Keratinocyte (primary cell): Measurements from ENCODE around the gene FGF2. TPM values are rescaled to one million over a fixed set of nuclear protein-coding genes. Genes with fewer than 3 reads are reported as not detected.

Source experiments
- DNase-seq: peaks from one replicate; pipeline ENCODE4 v3.0.0-alpha.2; 2011; ENCODE audit warnings: low read depth, missing footprints, low spot score
- FAIRE-seq: peaks from 2 replicates; lab custom pipeline; 2011; peaks lifted over from hg19 to GRCh38; lab: Jason Lieb, UNC
- H2AFZ ChIP-seq: 2 replicates; pipeline ENCODE4 v1.6.0; 2012; ENCODE audit warnings: low read length, control low read depth, inconsistent platforms; ENCODE audit not compliant: control insufficient read depth
- H3K27ac ChIP-seq: 2 replicates; pipeline ENCODE4 v1.5.1; 2011; ENCODE audit warnings: low read length; ENCODE audit not compliant: control insufficient read depth, insufficient read depth
- H3K27me3 ChIP-seq: 3 replicates; pipeline ENCODE4 v1.6.0; 2011; ENCODE audit warnings: low read length; ENCODE audit not compliant: control insufficient read depth, insufficient read depth; ENCODE audit errors: extremely low read depth
- H3K36me3 ChIP-seq, 2 experiments: 2 replicates in 1 of 2; 3 replicates in 1 of 2; pipeline ENCODE4 v1.5.1; 2011; ENCODE audit warnings: low read length in 2 of 2, mild to moderate bottlenecking in 1 of 2; ENCODE audit not compliant: control insufficient read depth in 2 of 2, insufficient read depth in 2 of 2; ENCODE audit errors: extremely low read depth in 1 of 2
- H3K4me1 ChIP-seq: 3 replicates; pipeline ENCODE4 v1.5.1; 2011; ENCODE audit warnings: low read length; ENCODE audit not compliant: control insufficient read depth, insufficient read depth; ENCODE audit errors: extremely low read depth
- H3K4me2 ChIP-seq: 3 replicates; pipeline ENCODE4 v1.6.0; 2011; ENCODE audit warnings: low read depth, low read length; ENCODE audit not compliant: control insufficient read depth, insufficient read depth; ENCODE audit errors: extremely low read depth
- H3K4me3 ChIP-seq, 3 experiments: fragments of 200-600 bp in 1 of 3; sonication (generic) in 1 of 3; 2 replicates in 2 of 3; 3 replicates in 1 of 3; pipeline ENCODE4 v1.5.1; 2011 to 2016; ENCODE audit warnings: low read length in 3 of 3, mild to moderate bottlenecking in 3 of 3, control low read depth in 2 of 3, inconsistent platforms in 1 of 3, low read depth in 1 of 3, mixed read lengths in 1 of 3, mixed run types in 1 of 3, moderate library complexity in 1 of 3; ENCODE audit not compliant: control insufficient read depth in 2 of 3, insufficient read depth in 2 of 3; ENCODE audit errors: extremely low read depth in 1 of 3
- H3K79me2 ChIP-seq: 2 replicates; pipeline ENCODE4 v1.6.0; 2012; ENCODE audit warnings: low read length; ENCODE audit not compliant: control insufficient read depth, insufficient read depth
- H3K9ac ChIP-seq: 3 replicates; pipeline ENCODE4 v1.6.0; 2011; ENCODE audit warnings: low read length; ENCODE audit not compliant: control insufficient read depth, insufficient read depth; ENCODE audit errors: extremely low read depth
- H3K9me1 ChIP-seq: 3 replicates; pipeline ENCODE4 v1.6.0; 2011; ENCODE audit warnings: low read length; ENCODE audit not compliant: control insufficient read depth, insufficient read depth; ENCODE audit errors: extremely low read depth
- H3K9me3 ChIP-seq: 2 replicates; pipeline ENCODE4 v1.5.1; 2012; ENCODE audit warnings: low read depth, low read length; ENCODE audit not compliant: control insufficient read depth
- H4K20me1 ChIP-seq: 3 replicates; pipeline ENCODE4 v1.6.0; 2011; ENCODE audit warnings: low read length; ENCODE audit not compliant: control insufficient read depth, insufficient read depth; ENCODE audit errors: extremely low read depth
- CTCF ChIP-seq, 3 experiments: IDR thresholded peaks in 1 of 3; conservative IDR thresholded peaks in 1 of 3; optimal IDR thresholded peaks in 1 of 3; 2 replicates in 2 of 3; 3 replicates in 1 of 3; pipeline versions ENCODE3 to v1.5.1; 2011; ENCODE audit warnings: low read length in 3 of 3, mild to moderate bottlenecking in 3 of 3, moderate library complexity in 2 of 3, control low read depth in 1 of 3, inconsistent platforms in 1 of 3; ENCODE audit not compliant: insufficient read depth in 2 of 3; ENCODE audit errors: extremely low read depth in 1 of 3
- EZH2 ChIP-seq: IDR thresholded peaks from one replicate; pipeline ENCODE4 v1.6.1; 2012; ENCODE audit warnings: inconsistent platforms, mild to moderate bottlenecking, low read length, moderate library complexity
- dilution Hi-C: fragments of 300-500 bp; cut with MboI; formaldehyde crosslinking; loops from one replicate; pipeline ENCODE4 v1.7.0; 2020; ENCODE audit warnings: low sequenced_read_pairs; ENCODE audit not compliant: extremely low pct_ligation_motif_present
- polyA plus RNA-seq, 5 experiments: library from polyadenylated mRNA; depleted of rRNA in 3 of 5; stranded (reverse) in 3 of 5; stranded (forward) in 1 of 5; unstranded in 1 of 5; fragments of >200 nt; gene quantifications; 1 replicate in 1 of 5; 2 replicates in 3 of 5; 3 replicates in 1 of 5; pipeline versions ENCODE4 v1.2.1 to v1.2.3, GENCODE V29; 2011 to 2012; ENCODE audit warnings: missing spikeins in 2 of 5, low read depth in 1 of 5, low replicate concordance in 1 of 5

Gene FGF2
- polyA plus RNA-seq, 1 donor (not counting 4 experiments of a cell fraction or from before 2014, with no cell fraction given): 1.7 TPM

- H2AFZ ChIP-seq: no peak overlapping the region
- dilution Hi-C loops: no loop called here
- no peaks in the 10 kb centered on the region for H3K36me3 ChIP-seq
- no peaks in the 10 kb centered on the region for H4K20me1 ChIP-seq
- no peak overlapping the region for H3K27ac ChIP-seq
- FAIRE-seq (no peak), DNase-seq (no peak)
- no peak overlapping the region for H3K4me3 ChIP-seq
- no peaks in the 10 kb centered on the region for H3K27me3 ChIP-seq
- H3K9me3 ChIP-seq: no peaks in the 10 kb centered on the region
- no peaks in the 10 kb centered on the region for H3K79me2 ChIP-seq
- no peak overlapping the region for H3K4me2 ChIP-seq
- no peak overlapping the region for H3K9ac ChIP-seq
- TF ChIP-seq CTCF (optimal IDR thresholded peaks at IDR 0.05 in 1 of 3, IDR thresholded peaks at IDR 0.05 in 1 of 3, conservative IDR thresholded peaks at IDR 0.05 in 1 of 3; ENCODE audit: extremely low read depth in 1 of 3, insufficient read depth in 2 of 3, low read length in 3 of 3): no peak
- no peak for TF ChIP-seq EZH2
- H3K9me1 ChIP-seq: no peaks in the 10 kb centered on the region
- peaks cover 24% of the 10 kb centered on the region for H3K4me1 ChIP-seq
These were observed 68.2 kb downstream of the FGF2 start for GRCh38 chr4:122894827-122895226.

- Histone ChIP-seq H3K4me2 (no peak overlapping the region), H3K27ac (no peak overlapping the region), H2AFZ (no peak overlapping the region), H3K27me3 (no peaks in the 10 kb centered on the region), H3K9ac (no peak overlapping the region), H3K36me3 (no peaks in the 10 kb centered on the region), H3K4me1 (peaks cover 18% of the 10 kb centered on the region), H3K9me3 (no peaks in the 10 kb centered on the region), H3K9me1 (no peaks in the 10 kb centered on the region), H4K20me1 (no peaks in the 10 kb centered on the region), H3K4me3 (no peak overlapping the region), H3K79me2 (no peaks in the 10 kb centered on the region)
- FAIRE-seq (no peak), DNase-seq (no peak)
- dilution Hi-C loops: no loop called here
- TF ChIP-seq EZH2 (no peak), CTCF (optimal IDR thresholded peaks at IDR 0.05 in 1 of 3, IDR thresholded peaks at IDR 0.05 in 1 of 3, conservative IDR thresholded peaks at IDR 0.05 in 1 of 3; ENCODE audit: extremely low read depth in 1 of 3, insufficient read depth in 2 of 3, low read length in 3 of 3) (no peak)
These were observed 68.8 kb downstream of the FGF2 start for GRCh38 chr4:122895336-122895995.
